Ishikawa (cell line): Measurements from ENCODE around the gene ATF3.

Experiments used
- CEBPB ChIP-seq: IDR thresholded peaks from 2 replicates; pipeline ENCODE4 v1.6.1; 2012
- CREB1 ChIP-seq: IDR thresholded peaks from 2 replicates; pipeline ENCODE4 v1.6.1; 2012; ENCODE audit warnings: low read depth
- EP300 ChIP-seq: IDR thresholded peaks from 2 replicates; pipeline ENCODE4 v1.6.1; 2012; ENCODE audit warnings: borderline replicate concordance
- FOXM1 ChIP-seq: IDR thresholded peaks from 2 replicates; pipeline ENCODE4 v1.6.1; 2012; ENCODE audit warnings: low read depth, borderline replicate concordance
- MAX ChIP-seq: IDR thresholded peaks from 2 replicates; pipeline ENCODE4 v1.6.1; 2012
- RAD21 ChIP-seq: IDR thresholded peaks from 2 replicates; pipeline ENCODE4 v1.6.1; 2012; ENCODE audit warnings: low read depth
- REST ChIP-seq: IDR thresholded peaks from 2 replicates; pipeline ENCODE4 v1.6.1; 2012; ENCODE audit warnings: low read depth, mild to moderate bottlenecking
- TAF1 ChIP-seq: IDR thresholded peaks from 2 replicates; pipeline ENCODE4 v1.6.1; 2012; ENCODE audit warnings: low read depth, mild to moderate bottlenecking
- TEAD4 ChIP-seq: IDR thresholded peaks from 2 replicates; pipeline ENCODE4 v1.6.1; 2012
- USF1 ChIP-seq: IDR thresholded peaks from 2 replicates; pipeline ENCODE4 v1.6.1; 2012
- YY1 ChIP-seq: IDR thresholded peaks from 2 replicates; pipeline ENCODE4 v1.6.1; 2012; ENCODE audit warnings: low read depth

- TF ChIP-seq TAF1 (no peak), CREB1 (no peak), MAX (no peak), TEAD4 (no peak), REST (no peak), RAD21 (no peak), CEBPB (no peak), FOXM1 (no peak), EP300 (no peak), YY1 (no peak), USF1 (no peak)
Observed at GRCh38 chr1:212594640-212595039, 13.9 kb upstream of the ATF3 start.
